Heart left ventricle (tissue), 13 donors: ENCODE measurements around the gene SCGB2B2.

Experiments
- CTCF ChIP-seq, 12 donors: fragments of 200-600 bp; sonication (generic) in 4 of 12; IDR thresholded peaks; one replicate each; pipeline versions ENCODE4 v1.5.0 to v1.8.0; 2018 to 2022; ENCODE audit warnings: antibody characterized with exemption in 12 of 12, mild to moderate bottlenecking in 5 of 12
- POLR2A ChIP-seq, 2 donors: fragments of 450-650 bp; IDR thresholded peaks; one replicate each; pipeline ENCODE4 v1.6.1; 2017; ENCODE audit warnings: antibody characterized with exemption in 2 of 2, mild to moderate bottlenecking in 2 of 2, moderate library complexity in 2 of 2
- donor health status: ischemic (EF 13 %, LVEDD 7.1; RV severe dilation, severe dysfunction).
- donor health status: DM: no; HTN: yes; CAD: no.
- donor health status: DM: no; HTN: no; CAD: no.
- donor health status: ischemic (EF 25% LVEDD 6.9; RV normal size, moderate dysfunction).
- donor health status: ischemic (EF 25% LVEDD 5.7; RV mildly dilated, moderate dysfunction).
- donor health status: ischemic (EF 35%, LVEDD 5.7; RV mildly dilated, moderate dysfunction).
- donor health status: nonischemic (EF 11% LVEDD 7.7; RV severe dilation, severe dysfunction).
- donor health status: DM: yes; HTN: yes; CAD: no.
- donor health status: PGD.
- donor health status: ischemic (EF 29% LVEDD 5.4; RV normal size, mild dysfunction).
- donor health status: nonischemic (EF 23%, LVEDD 6.1; RV moderate dilation, normal function).

GRCh38 chr19:34681478-34681877, 4.5 kb upstream of the SCGB2B2 start:
- no peak for TF ChIP-seq POLR2A (IDR thresholded peaks at IDR 0.05)
- TF ChIP-seq CTCF (IDR thresholded peaks at IDR 0.05), result no peak
